IMR-90 (cell line): ENCODE results near the gene MRPL32.

ENCODE experiments used
- BHLHE40 ChIP-seq: fragments of 150-350 bp; IDR thresholded peaks from 2 replicates; pipeline ENCODE4 v1.6.1; 2016; ENCODE audit warnings: mild to moderate bottlenecking, low read depth, low read length
- CEBPB ChIP-seq: IDR thresholded peaks from 2 replicates; pipeline ENCODE4 v1.6.1; 2012; ENCODE audit warnings: low read depth, low read length, improper control_type of control experiment
- CHD1 ChIP-seq: IDR thresholded peaks from 2 replicates; pipeline ENCODE4 v1.6.1; 2012; ENCODE audit warnings: low read depth, low read length, improper control_type of control experiment
- MAFK ChIP-seq: IDR thresholded peaks from 2 replicates; pipeline ENCODE4 v1.6.1; 2012; ENCODE audit warnings: low read depth, low read length, improper control_type of control experiment
- MAZ ChIP-seq: IDR thresholded peaks from 2 replicates; pipeline ENCODE4 v1.6.1; 2012; ENCODE audit warnings: low read depth, mild to moderate bottlenecking, low read length, improper control_type of control experiment, moderate library complexity, borderline replicate concordance
- MXI1 ChIP-seq: IDR thresholded peaks from 2 replicates; pipeline ENCODE4 v1.6.1; 2012; ENCODE audit warnings: low read depth, mild to moderate bottlenecking, low read length, moderate library complexity, borderline replicate concordance
- NFE2L2 ChIP-seq: fragments of 150-350 bp; IDR thresholded peaks from 2 replicates; pipeline ENCODE4 v1.6.1; 2016; ENCODE audit warnings: low read depth, mild to moderate bottlenecking, low read length
- POLR2A ChIP-seq: IDR thresholded peaks from 2 replicates; pipeline ENCODE4 v1.6.1; 2012; ENCODE audit warnings: mild to moderate bottlenecking, low read depth, low read length
- RAD21 ChIP-seq: IDR thresholded peaks from 2 replicates; pipeline ENCODE4 v1.6.1; 2012; ENCODE audit warnings: low read length, improper control_type of control experiment
- RCOR1 ChIP-seq: IDR thresholded peaks from 2 replicates; pipeline ENCODE4 v1.6.1; 2012; ENCODE audit warnings: mild to moderate bottlenecking, low read length, improper control_type of control experiment; ENCODE audit not compliant: insufficient replicate concordance
- SMC3 ChIP-seq: fragments of 150-350 bp; IDR thresholded peaks from 2 replicates; pipeline ENCODE4 v1.6.1; 2016; ENCODE audit warnings: low read depth, mild to moderate bottlenecking, antibody characterized with exemption, low read length, moderate library complexity
- USF2 ChIP-seq: fragments of 150-350 bp; IDR thresholded peaks from 2 replicates; pipeline ENCODE4 v1.6.1; 2017; ENCODE audit warnings: mild to moderate bottlenecking, antibody characterized with exemption, low read length, low read depth
- TF ChIP-seq, protein P1 (sequence below): conservative IDR thresholded peaks from 2 replicates; pipeline ENCODE4 v1.5.1; 2012; ENCODE audit warnings: mild to moderate bottlenecking, low read depth, low read length, improper control_type of control experiment

DNA sequence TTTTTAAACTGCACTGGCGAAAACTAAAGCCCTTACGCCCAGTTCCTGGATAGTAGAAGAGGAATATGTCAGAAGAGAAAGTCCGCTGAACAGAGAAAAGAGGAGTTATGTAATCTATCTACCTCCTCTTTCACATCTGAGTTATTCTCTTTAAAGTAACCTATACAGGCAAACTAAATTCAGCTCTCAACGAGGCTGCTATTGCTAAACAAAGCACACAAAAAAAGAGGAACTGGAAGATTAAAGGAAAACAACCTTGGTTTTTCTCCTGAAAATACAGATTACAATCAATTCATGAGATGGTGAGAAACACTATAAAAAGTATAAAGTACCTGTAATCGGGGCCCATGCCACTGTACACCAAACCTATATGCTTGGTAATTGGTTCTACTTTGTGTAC is 6.0 kb upstream of the MRPL32 start:
- TF ChIP-seq CEBPB: no peak
- no peak for TF ChIP-seq NFE2L2
- TF ChIP-seq, protein P1, sequence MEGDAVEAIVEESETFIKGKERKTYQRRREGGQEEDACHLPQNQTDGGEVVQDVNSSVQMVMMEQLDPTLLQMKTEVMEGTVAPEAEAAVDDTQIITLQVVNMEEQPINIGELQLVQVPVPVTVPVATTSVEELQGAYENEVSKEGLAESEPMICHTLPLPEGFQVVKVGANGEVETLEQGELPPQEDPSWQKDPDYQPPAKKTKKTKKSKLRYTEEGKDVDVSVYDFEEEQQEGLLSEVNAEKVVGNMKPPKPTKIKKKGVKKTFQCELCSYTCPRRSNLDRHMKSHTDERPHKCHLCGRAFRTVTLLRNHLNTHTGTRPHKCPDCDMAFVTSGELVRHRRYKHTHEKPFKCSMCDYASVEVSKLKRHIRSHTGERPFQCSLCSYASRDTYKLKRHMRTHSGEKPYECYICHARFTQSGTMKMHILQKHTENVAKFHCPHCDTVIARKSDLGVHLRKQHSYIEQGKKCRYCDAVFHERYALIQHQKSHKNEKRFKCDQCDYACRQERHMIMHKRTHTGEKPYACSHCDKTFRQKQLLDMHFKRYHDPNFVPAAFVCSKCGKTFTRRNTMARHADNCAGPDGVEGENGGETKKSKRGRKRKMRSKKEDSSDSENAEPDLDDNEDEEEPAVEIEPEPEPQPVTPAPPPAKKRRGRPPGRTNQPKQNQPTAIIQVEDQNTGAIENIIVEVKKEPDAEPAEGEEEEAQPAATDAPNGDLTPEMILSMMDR: no peak
- TF ChIP-seq POLR2A: no peak
- no peak for TF ChIP-seq MAZ
- no peak for TF ChIP-seq RAD21
- no peak for TF ChIP-seq USF2
- TF ChIP-seq BHLHE40: no peak
- no peak for TF ChIP-seq MXI1
- no peak for TF ChIP-seq RCOR1
- TF ChIP-seq MAFK: no peak
- no peak for TF ChIP-seq SMC3
- TF ChIP-seq CHD1: no peak
